Hematopoietic multipotent progenitor cell treated with erythropoietin and hydrocortisone succinate and interleukin-3 and kit ligand, for 4 days (in vitro differentiated cells): ENCODE results near the gene APP.

Source experiments
- DNase-seq: peaks from one replicate; pipeline ENCODE4 v3.0.0-alpha.2; 2015

Gene APP

DNA sequence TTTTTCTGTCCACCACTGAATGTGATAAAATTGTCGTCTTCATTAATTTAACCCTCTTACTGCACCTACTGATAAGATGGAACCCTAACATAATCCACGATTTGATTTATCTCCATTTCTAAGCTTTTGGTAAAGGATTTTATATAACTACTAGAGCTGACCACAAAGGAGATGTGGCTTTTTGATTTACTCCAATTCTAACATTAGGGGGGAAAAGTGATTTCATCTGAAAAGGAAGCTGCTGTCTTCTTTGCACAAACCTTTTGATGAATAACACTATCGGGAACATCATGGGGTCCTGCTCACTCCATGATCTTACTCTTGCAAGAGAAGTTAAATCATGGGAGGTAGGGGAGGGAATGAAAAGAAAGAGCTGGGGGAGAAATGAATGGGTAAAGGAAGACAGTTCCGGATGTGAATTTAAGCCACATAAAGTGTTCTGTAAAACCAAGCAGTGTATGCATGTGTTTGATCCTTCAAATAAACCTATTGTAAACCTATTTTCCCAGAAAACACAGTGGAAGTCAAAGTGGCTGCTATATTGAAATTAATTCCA is 274.0 kb downstream of the APP start:
- DNase-seq, result peak; percentile 43

DNA sequence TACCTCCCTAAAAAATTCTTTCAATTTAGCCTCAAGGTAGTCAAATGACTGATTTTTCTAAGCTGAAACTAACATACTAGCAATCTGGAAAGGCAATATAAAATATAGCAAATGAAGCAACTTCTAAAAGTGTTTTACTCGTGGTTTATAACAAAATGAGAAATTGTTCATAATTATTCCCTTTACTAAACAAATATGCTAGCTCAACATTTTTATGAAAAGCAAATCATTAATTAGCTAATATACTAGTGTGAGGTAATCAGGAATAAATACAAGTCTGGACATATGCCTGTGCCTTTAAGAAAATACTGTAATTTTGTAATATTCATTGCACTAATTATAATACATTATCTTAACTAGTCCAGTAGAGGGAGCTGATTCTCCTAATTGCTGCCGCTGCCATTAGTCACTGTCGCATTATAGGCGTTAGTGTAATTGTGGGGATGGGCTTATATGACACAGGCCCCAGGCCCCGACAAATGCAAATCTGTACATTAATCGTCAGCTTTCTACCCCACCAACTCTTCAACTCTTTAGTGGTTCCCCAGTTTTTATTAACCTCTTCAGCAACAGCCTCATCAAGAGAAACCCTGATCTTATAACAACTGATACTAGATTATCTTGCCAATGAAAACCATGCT is 274.9 kb downstream of the APP start:
- DNase-seq, result peak; percentile 75

DNA sequence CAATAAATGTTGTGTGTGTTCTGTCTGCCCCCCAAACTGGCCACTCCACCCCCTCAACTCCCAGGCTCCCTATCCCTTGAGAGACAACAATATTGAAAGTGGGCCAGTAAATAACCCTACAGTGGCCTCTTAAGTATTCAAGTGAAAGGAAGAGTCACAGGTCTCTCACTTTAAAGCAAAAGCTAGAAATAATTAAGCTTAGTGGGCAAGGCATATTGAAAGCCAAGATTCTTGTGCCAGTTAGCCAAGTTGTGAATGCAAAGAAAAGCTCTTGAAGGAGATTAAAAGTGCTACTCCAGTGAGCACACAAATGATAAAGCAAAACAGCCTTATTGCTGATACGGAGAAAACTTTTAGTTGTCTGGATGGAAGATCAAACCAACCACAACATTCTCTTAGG is 277.4 kb downstream of the APP start:
- no peak for DNase-seq

DNA sequence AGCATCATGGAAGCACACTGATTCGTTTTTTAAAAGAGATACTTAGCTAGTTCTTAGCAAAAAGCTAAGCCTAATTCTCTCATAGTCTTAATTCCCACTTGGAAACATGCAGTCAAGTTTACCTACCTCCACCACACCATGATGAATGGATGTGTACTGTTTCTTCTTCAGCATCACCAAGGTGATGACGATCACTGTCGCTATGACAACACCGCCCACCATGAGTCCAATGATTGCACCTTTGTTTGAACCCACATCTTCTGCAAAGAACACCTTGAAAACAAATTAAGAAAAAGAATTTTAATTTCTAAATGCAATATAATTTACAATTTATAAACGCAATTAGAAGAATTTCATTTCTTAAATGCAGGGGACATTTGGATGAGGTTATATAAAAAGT is 279.0 kb downstream of the APP start:
- no peak for DNase-seq

DNA sequence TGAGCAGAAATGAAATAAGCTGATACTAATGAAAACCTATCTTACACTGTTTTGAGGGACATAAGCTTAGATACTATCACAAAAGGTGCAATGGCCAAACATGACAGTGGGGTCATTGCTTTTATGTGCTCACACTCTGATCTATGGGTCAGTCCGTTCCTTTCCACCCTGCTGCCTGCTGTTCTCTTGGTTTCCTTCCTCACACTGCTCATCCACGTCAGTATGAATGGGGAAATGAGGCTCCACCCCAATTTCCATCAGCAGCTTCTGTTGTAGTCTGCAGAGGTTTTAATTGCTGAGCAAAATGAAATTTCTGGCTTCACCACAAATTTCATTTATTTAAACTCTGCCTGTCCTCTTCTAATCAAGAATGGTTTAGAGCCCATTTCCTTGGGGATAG is 280.6 kb downstream of the APP start:
- DNase-seq, result no peak

DNA sequence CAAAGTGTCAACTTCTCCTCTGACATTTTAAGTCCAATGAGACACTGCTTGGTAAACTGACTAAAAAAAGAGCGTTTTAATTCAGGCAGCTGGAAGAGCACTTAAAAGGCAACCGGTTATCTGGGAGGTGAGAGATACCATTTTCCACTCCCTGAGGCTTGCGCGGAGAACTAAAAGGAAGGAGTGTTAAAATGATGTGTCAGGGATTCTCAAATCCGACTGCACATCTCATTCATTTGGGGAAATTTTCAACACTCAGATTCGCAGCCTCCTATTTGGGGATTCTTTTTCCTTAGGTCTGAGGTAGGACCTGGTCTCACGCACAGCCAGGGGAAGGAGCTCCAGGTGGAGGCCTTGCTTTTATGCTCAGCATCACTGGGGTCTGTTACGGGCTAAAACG is 281.9 kb downstream of the APP start:
- DNase-seq, result no peak

DNA sequence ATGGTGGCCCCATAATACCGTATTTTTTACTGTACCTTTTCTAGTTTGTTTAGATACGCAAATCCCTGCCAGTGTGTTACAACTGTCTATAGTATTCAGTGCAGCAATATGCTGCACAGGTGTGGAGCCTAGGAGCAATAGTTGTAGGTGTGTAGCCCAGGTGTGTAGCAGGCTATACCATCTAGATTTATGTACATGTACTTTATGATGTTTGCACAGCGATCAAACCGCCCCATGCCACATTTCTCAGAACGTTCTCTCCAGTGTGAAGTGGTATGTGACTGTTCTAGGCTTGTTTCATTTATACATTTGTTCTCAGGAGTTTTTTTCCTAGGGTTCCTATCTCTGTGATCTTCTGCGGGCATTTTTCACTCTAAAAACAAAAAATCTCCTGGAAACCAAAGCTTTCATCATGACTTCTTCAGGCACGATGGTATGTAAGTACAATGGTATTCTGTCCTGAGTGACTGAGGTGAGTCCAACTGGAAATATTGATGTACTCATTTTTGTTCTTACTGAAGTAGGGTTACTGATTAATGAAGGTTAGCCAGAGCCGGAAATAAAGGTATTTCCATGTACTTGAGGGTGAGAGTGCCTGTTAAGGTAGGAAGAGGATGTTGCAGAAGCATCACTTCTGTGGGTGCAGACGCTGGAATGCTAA is 282.8 kb downstream of the APP start:
- DNase-seq, result no peak

DNA sequence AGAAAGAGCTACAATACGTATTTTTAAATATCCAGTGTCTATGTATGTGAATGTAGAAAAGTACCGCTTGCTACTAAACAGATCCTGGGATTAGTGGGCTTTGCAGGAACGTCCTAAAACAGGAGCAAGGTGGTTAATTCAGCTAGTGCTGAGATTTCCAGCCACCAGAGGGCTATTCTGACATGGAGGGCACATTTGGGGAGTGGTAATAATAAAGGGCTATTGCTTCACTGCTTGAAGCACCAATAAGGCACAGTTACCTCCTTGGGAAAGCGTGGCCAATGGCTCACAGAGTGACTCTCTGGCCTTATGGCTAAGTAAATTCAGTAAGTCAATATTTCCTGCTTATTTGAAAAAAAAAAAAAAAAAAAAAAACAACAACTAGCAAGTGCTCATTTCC is 283.4 kb downstream of the APP start:
- DNase-seq, result no peak

DNA sequence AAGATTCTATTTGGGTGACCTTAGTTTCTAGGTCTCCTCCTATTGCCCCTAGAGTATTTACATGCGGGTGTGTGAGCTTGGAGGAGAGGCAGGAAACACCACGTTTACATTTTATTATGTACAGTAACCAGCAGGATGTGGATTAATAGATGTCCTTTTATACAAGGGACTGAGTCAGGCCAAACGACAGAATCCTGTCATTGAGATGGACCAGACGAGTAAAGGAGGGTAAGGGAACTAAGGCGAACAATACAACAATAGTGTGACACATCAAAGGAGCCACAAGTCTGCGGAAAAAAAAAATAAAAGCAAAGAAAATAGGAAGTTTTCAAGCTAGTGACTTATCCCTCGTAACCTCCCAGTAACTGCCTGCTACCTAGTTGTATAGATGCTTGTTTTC is 284.7 kb downstream of the APP start:
- DNase-seq, result no peak

DNA sequence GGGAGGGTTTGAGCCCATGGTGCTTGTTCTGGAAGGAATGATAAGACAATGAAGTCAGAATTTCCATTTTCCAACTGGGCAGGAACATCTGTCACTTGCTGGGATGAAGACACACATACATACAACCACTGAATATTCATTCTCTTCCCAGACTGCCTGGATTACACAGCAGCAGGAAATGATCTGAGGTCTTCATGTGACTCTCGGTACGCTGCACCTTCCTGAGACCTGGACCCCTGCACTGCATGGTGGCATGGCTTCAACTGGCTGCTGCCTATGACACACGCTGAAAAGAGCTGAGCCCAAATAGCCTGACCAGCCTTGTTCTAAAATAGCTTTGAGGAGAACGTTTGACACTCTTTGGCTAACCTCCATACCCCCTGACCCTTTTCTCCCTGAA is 285.2 kb downstream of the APP start:
- no peak for DNase-seq

DNA sequence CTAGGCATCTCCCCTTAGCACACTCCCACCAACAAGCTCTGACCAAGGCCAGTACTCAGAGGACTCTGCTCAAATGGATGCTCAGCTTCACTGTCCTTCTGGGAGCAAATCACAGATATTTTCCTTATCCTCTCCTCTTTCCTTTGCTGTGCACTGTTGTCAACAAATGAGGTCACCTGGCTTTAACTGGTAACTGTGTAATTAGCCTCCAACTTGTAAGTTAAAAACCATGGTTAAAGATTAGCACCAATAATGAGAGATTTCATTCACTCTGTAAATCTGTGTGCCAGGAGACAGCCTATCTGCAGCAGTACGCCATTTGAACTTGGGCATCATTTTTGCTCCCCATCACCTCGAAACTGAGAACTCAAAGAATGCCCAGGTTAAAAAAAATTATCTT is 286.3 kb downstream of the APP start:
- DNase-seq, result no peak

DNA sequence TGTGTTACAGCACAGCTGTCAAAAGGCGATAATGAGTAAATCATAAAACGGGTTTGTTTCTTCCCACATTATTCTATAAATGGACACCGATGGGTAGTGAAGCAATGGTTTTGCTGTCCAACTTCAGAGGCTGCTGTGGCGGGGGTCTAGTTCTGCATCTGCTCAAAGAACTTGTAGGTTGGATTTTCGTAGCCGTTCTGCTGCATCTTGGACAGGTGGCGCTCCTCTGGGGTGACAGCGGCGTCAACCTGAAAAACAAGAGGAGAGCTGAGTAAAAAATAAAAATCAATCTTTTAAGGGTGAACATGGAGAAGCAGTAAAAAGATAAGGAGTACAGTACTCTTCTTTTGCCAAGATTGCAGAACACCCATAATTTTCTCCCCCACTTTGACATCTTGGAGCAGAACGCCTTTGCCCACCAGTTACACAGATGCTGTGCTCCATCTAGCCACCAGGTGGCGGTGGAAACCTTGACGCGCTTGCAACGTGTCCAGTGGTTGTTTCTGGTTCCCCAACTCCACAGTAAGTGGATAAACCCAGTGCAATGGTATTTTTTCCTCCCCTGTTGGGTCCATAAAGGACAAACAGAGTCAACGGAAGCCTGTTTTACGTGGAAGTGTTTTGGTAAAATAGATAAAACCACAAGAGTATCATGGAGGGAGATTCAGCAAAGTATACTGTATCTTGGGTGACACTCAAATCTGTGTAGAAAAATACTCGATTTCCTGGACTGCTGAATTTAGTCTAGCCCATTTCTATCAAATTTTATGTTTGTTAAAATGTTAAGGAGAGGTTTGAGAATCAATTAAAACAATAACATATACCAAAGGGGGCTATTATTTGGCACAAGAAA is 288.8 kb downstream of the APP start:
- DNase-seq, result peak; percentile 81

DNA sequence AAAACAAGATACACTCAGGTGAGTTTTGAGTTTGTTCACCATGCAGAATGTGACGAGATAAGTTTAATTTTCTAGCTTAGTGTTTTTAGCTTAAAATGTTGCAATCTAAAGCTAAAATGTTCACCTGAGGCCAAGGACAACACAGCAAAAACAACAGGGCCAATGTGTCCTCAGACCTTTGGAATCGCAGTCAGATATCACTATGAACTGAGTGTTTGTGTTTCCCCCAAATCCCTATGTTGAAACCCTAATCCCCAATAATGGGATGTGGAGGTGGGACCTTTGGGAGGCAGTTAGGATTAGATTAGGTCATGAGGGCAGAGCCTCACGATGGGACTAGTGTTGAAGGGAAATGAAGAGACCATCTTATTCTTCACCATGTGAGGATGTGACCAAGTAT is 291.4 kb downstream of the APP start:
- no peak for DNase-seq

DNA sequence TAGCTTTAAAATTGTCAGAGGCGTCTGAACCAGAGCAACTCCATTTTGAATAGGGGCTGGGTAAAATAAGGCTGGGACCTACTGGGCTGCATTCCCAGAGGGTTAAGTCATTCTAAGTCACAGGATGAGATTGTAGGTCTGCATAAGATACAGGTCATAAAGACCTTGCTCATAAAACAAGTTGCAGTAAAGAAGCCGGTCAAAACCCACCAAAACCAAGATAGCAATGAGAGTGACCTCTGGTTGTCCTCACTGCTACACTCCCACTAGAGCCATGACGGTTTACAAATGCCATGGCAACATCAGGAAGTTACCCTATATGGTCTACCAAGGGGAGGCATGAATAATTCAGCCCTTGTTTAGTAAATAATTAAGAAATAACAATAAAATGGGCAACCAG is 292.2 kb downstream of the APP start:
- no peak for DNase-seq

DNA sequence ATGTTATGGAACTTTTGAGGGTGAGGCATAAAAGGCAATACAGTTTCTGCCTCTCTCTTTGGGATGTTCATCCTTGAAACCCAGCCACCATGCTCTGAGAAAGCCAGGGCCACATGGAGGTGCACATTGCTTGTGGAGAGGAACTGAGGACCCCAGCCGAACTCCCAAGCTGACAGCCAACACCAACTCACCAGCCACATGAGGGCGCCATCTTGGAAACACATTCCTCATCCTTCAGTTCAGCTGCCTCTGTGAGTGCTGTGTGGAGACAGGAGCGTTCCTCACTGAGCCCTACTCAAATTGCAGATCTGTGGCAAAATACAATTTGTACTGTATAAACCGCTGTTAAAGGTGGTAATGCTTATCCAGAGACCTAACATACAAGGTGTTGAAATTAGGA is 298.3 kb downstream of the APP start:
- DNase-seq, result no peak

DNA sequence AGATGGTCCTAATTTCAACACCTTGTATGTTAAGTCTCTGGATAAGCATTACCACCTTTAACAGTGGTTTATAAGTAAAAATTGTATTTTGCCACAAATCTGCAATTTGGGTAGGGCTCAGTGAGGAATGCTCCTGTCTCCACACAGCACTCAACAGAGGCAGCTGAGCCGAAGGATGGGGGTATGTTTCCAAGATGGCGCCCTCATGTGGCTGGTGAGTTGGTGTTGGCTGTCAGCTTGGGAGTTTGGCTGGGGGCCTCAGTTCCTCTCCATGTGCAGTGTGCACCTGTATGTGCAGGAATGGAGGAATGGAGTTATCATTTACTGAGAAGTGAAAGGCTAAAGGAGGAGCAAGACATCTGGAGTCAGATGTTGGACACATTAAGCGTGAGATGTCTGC is 299.0 kb downstream of the APP start:
- no peak for DNase-seq

DNA sequence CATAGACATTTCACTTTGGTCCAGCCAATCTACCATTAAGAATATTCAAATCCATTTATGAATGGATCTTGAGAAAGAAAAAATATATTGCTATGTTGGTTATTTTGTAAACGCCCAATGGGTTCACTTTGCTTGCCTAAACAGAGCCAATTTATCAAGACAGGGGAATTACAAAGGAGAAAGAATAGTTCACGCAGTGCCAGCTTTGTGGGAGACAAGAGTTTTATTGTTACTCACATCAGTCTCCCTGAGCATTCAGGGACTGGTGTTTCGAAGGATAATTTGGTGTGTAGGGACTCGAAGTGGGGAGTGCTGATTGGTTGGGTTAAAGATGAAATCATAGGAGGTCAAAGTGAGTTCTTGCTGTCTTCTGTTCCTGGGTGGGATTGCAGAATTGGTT is 300.5 kb downstream of the APP start:
- no peak for DNase-seq

DNA sequence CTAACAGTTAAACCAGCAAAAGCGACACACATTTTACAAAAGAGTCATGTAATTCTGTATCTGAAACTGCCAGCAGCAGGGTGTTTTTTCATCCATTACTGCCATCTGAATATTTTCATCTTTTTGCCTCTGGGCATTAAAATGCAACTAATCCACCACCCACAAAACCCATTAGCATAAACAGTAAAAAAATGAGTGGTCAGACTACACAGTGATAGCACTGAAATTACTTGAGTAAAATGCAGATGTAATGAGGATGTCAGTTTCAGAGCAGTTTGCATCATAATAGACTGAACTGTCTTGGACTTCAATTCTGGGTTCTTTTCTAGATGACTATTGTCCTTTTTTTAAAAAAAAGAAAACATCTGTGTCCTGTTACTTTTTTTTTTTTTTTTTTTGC is 303.5 kb downstream of the APP start:
- DNase-seq, result no peak

DNA sequence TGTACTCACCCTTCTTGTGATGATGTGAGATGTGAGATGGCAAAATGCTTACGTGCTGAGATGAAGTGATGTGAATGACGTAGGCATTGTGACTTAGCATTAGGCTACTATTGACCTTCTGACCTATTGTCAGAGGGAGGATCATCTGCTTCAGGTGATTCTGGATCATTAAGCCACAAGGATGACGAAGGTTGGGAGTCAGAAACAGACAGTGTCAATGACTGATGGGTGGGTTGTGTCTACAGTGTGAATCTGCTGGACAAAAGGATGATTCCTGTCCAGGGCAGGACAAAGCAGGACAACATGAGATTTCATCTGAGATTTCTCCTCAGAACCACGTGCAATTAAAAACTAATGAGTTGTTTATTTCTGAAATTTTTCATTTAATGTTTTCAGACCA is 306.8 kb downstream of the APP start:
- no peak for DNase-seq

DNA sequence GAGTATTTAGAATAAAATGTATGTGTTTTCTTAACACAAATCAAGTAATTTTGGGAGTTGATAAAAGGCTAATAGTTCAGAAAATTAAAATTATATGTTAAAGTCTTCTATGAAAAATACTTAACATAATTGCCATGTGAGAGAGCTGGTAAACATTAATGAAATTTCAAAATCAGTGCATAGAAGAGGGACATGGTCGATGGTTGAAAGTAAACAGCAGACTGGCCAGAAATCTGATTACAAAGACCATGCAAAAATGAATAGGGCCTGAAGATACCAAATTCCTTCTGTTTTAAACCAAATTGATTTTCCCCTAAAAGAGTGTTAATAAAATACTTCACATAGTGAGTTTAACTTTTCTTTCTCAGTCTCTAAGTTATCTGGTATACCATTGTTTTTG is 307.5 kb downstream of the APP start:
- no peak for DNase-seq

DNA sequence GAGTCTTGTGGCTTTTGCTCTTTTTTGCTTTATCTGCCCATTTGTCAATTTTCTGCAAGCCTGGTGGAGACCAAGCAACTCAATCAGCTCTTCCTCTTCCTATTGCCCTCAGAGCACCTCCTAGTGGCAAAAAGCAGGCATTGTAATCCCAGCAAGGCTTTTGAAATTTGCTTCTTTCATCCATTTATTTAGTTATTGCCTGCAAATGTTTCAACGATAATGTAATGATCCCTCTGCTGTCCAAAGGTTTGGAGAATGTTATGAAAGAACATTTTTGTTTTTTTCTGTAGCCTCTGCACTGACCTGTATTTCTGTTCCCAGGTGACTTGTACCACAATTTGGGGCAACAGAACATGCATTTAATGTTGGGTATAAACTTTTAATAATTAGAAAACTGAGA is 308.0 kb downstream of the APP start:
- DNase-seq, result peak; percentile 72

DNA sequence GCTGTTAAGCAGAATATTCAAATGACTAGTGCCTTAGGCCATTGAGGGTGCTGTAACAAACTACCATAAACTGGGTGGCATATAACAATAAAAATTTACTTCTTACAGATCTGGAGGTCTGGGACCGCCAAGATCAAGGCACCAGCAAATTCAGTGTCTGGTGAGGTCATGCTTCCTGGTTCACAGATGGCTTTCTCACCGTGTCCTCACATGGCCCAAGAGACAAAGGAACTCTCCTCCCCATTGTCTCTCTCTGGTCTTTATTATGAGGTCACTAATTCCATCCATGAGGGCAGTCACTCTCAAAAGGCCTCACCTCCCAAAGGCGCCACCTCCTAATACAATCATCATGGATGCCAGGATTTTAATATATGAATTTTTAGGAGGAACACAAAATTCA is 308.5 kb downstream of the APP start:
- DNase-seq, result no peak

DNA sequence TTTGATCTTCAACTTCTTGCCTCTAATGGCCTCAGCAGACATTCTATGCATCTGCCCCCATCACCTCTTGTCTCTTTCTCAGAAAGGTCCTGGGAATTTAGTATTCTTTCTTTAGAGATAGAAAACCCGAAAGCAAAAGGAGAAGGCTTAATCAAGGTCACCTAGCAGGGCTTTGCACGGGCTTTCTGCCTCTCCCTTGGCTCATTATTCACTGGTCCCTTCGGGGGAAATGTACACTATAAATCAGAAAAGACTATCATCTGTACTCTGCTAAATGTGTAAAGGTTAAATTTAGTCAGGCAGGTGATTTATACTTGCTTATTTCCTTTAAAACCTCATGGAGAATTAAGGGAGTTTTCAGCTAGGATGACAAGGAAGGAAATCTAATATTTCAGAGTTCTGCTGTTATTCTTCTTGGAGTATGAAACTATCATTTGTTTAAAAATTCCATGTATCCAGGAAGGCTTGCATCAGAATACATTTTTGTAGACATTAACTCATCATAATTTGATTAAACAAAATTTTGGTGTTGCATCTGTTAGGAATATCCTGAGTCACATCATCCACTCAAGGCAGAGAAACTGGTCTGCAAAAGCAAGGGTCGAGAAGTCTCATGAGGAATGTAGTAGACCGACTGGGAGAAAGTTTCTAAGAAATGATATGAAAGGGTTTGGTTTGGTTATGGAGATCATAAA is 311.2 kb downstream of the APP start:
- no peak for DNase-seq
